ENCODE results near the gene PRKACG.
A peak's percentile ranks its signal among the peaks of the same experiment; 100 is the strongest.

Gene PRKACG

GRCh38 chr9:68980341-68980914 lies 33.5 kb downstream of the PRKACG start:
- no peak for DNase-seq

GRCh38 chr9:68979538-68980314 lies 34.2 kb downstream of the PRKACG start:
- DNase-seq: peak; percentile 86

GRCh38 chr9:68978501-68978900 lies 35.4 kb downstream of the PRKACG start:
- no peak for DNase-seq

GRCh38 chr9:68978066-68978465 lies 35.8 kb downstream of the PRKACG start:
- no peak for DNase-seq

DNA sequence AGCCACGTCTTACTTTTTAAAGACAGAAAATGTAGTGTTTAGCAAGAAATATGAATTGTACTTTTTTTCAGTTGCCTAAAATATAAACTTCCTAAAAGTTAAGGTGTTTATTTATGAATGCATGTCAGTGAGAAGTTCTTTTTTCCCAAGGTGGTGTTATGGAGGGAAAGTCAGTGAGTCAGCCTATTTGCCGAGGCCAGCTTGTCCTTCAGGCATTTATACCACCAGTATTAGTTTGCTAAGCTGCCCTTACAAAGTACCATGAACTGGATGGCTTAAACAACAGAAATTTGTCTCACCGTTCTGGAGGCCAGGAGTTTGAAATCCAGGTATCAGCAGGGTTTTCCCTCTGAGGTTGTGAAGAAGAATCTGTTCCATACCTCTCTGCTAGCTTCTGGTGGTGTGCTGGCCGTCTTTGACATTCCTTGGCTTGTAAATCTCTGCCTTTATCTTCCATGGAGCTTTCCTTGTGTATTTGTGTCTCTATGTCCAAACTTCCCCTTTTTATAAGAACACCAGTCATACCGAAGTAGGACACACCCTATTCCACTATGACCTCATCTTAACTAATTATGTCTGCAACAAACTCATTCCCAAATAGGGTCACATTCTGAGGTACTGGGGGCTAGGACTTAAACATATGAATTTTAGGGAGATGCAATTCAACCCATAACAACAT lies 38.4 kb downstream of the PRKACG start:
- peak; percentile 25 for DNase-seq

DNA sequence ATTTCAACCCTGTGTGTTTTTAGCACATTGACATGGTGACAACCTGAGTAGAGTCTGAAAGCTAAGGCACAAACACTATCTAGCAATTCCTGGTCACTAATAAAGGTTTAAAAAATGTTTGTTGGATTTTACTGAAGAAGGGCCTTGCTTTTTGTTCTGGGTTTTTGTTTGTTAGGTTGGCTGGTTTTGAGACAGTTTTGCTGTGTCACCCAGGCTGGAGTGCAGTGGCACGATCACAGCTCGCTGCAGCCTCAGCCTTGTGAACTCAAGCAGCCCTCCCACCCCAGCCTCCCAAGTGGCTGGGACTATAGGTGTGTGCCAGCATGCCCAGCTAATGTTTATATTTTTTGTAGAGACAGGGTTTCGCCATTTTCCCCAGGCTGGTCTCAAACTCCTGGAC lies 39.0 kb downstream of the PRKACG start:
- peak; percentile 41 for DNase-seq

DNA sequence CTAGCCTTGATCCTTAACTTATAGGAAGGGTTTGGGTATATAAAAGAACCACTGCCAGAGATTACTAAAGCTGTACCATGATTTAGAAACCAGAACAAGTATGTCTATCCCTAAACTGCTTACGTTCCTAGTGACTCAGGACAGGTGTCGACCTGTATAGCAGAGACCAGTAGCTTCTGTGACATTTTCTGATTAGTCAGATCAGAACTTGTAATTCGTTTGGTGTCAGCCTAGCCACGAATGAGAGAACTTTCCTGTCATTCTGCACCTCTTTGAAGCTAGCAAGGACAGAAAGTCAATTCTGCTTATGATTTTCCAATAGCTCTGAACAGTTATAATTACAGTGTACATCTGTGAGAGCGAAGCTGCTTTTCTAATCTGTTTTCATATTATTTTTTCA lies 39.5 kb downstream of the PRKACG start:
- peak; percentile 95 for DNase-seq

- no peak for DNase-seq
Observed at GRCh38 chr9:68973619-68974018, 40.3 kb downstream of the PRKACG start.

DNA sequence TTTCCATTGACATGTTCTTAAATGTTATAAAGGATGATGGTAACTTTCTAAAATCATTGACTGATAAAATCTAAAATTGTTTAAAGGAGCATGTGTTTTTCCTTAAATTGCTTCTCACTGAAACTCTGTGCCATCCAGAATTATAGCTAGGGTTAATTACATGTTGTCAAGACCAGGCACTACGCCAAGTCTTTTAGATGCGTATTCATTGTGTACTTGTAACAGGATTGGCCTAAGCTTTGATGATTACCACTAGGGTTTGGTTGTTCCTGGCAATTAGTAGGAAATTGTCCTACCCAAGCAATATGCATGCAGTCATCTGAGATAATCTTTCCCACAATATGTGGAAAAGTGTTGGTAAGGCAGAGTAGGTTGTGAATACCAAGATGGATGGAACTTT lies 43.8 kb downstream of the PRKACG start:
- DNase-seq: no peak

DNA sequence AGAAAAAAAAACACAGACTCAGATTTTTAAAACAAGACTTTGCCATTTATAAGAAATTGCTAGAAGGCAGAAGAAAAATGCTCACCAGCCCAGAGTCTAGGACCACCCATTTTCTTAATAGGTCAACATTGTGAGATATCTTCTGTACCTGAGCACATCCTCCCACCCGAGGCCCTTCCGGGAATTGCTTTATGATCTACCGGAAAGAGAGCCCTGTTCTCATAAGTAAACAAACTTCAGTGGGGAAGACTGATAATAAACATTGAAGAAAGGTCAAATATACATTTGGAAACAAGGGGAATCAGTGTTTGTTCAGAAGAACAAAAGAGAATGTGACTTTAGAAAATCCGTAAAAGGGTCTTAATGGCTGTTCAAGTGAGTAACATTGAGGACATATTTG lies 44.4 kb downstream of the PRKACG start:
- no peak for DNase-seq

DNA sequence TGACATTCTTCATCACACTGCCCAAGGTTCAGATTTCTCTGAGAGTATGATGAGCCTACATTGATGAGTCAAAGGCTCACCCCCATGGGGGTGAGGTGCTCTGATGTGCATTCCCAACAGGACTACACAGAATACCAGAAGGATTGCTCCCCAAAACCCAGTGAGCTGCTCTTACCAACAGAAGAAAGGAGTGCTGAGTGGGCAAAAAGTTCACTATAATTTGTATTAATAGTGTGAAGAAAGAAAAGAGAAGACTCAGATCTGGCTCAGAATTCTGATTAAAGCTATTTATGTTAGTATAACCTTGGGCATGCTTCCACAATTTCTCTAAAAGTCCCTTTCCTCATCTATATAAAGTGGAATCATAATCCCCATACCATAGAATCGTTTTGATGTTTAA lies 46.1 kb downstream of the PRKACG start:
- DNase-seq: no peak

DNA sequence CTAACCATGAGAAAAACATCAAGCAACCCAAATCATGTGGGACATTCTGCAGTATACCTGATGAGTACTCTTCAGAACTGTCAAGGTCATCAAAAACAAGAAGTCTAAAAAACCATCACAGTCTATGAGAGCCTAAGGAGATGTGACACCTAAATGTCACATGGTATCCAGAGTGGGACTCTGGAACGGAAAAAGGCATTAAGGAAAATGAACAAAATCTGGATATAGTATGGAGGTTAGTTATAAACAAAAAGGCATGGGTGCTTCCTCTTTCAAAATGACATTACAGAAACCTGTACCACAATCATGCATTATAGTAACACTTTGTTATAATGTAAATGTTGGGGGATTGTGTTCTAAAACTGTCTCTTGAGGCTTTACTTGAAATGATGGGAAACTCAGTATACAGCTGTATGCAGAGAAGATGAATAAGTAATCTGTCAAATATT lies 47.4 kb downstream of the PRKACG start:
- DNase-seq: no peak

GRCh38 chr9:68964765-68965164 lies 49.1 kb downstream of the PRKACG start:
- DNase-seq: no peak

DNA sequence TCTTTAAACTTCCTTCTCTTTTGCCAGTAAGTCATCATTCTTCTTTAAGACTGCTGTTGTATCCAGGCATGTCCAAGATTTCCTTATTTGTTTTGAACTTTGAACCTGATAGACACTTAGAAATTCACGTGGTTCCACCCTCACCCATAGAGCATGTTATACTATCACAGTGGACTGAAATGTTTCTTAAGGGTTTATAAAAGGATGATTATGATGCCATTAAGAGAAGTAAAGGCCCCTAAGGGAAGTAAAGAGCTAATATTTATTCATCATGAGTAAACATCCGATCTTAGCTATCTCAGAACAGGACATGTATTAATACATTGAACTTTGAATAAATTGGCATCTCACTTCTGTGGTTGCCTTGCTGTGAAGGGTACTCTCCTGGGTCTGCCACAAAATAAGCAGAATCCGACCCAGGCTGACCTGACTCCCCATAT lies 49.8 kb downstream of the PRKACG start:
- DNase-seq: no peak

DNA sequence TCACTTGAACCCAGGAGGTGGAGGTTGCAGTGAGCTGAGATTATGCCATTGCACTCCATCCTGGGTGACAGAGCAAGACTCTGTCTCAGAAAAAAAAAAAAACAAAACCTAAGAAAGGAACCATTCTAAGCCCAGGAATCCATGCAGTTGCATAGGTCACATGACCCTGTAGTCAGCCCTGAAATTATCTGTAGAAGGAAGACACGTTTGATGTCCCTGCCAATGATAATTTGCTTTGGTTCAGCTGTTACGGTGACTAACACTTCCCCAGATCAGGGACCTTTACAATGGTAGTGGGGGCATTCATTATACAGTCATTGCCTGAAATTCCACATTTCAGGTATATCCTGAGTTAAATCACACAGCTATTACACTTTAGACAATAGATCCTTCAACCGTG lies 50.5 kb downstream of the PRKACG start:
- DNase-seq: no peak
